Mesenchymal stem cell (in vitro differentiated cells and primary cell): Measurements from ENCODE around the gene MTPN.

Experiments
- DNase-seq: peaks from one replicate; pipeline ENCODE4 v3.0.0-alpha.2; 2013
- H2AFZ ChIP-seq: one replicate; pipeline ENCODE4 v1.6.1; 2013; ENCODE audit warnings: low read depth, mild to moderate bottlenecking, control low read depth, inconsistent platforms, low read length, moderate library complexity
- H2AK5ac ChIP-seq: 2 replicates; pipeline ENCODE4 v1.6.1; 2013; ENCODE audit warnings: low read length, moderate library complexity, mild to moderate bottlenecking, inconsistent platforms; ENCODE audit not compliant: severe bottlenecking
- H2BK120ac ChIP-seq: one replicate; pipeline ENCODE4 v1.6.1; 2013; ENCODE audit warnings: low read depth, mild to moderate bottlenecking, inconsistent platforms, low read length, moderate library complexity
- H2BK12ac ChIP-seq, 2 experiments: one replicate each; pipeline ENCODE4 v1.6.1; 2013; ENCODE audit warnings: inconsistent platforms in 2 of 2, low read length in 2 of 2, mild to moderate bottlenecking in 2 of 2, moderate library complexity in 2 of 2, control low read depth in 1 of 2
- H2BK15ac ChIP-seq: one replicate; pipeline ENCODE4 v1.6.1; 2013; ENCODE audit warnings: mild to moderate bottlenecking, low read depth, inconsistent platforms; ENCODE audit not compliant: poor library complexity, severe bottlenecking
- H2BK5ac ChIP-seq: 2 replicates; pipeline ENCODE4 v1.6.1; 2013; ENCODE audit warnings: low read depth, mild to moderate bottlenecking, low read length, control low read depth, inconsistent platforms; ENCODE audit not compliant: poor library complexity, severe bottlenecking
- H3K14ac ChIP-seq, 2 experiments: one replicate each; pipeline ENCODE4 v1.6.1; 2013; ENCODE audit warnings: inconsistent platforms in 2 of 2, low read length in 2 of 2, control low read depth in 1 of 2, mild to moderate bottlenecking in 1 of 2, moderate library complexity in 1 of 2
- H3K18ac ChIP-seq, 2 experiments: one replicate each; pipeline ENCODE4 v1.6.1; 2013; ENCODE audit warnings: inconsistent platforms in 2 of 2, low read length in 2 of 2, control low read depth in 1 of 2, low read depth in 1 of 2, mild to moderate bottlenecking in 1 of 2
- H3K23ac ChIP-seq, 2 experiments: one replicate each; pipeline ENCODE4 v1.6.1; 2013; ENCODE audit warnings: inconsistent platforms in 2 of 2, low read length in 2 of 2, mild to moderate bottlenecking in 2 of 2, moderate library complexity in 2 of 2, control low read depth in 1 of 2
- H3K27ac ChIP-seq: 2 replicates; pipeline ENCODE4 v1.5.1; 2013; ENCODE audit warnings: mild to moderate bottlenecking, moderate library complexity, low read length, control low read depth, inconsistent platforms; ENCODE audit not compliant: poor library complexity, severe bottlenecking
- H3K27me3 ChIP-seq, 2 experiments: 2 replicates each; pipeline versions ENCODE4 v1.6.1 to v1.7.0; 2013; ENCODE audit warnings: low read length in 2 of 2, mild to moderate bottlenecking in 2 of 2, moderate library complexity in 2 of 2, control low read depth in 1 of 2, inconsistent platforms in 1 of 2; ENCODE audit not compliant: control insufficient read depth in 1 of 2, insufficient read depth in 1 of 2
- H3K36me3 ChIP-seq, 2 experiments: 2 replicates each; pipeline versions ENCODE4 v1.6.1 to v1.7.0; 2013; ENCODE audit warnings: low read length in 2 of 2, control low read depth in 1 of 2, inconsistent platforms in 1 of 2, low read depth in 1 of 2, mild to moderate bottlenecking in 1 of 2; ENCODE audit not compliant: insufficient read depth in 2 of 2, control insufficient read depth in 1 of 2
- H3K4ac ChIP-seq, 2 experiments: one replicate each; pipeline ENCODE4 v1.6.1; 2013; ENCODE audit warnings: inconsistent platforms in 2 of 2, low read length in 2 of 2, mild to moderate bottlenecking in 2 of 2, moderate library complexity in 2 of 2, control low read depth in 1 of 2, low read depth in 1 of 2
- H3K4me1 ChIP-seq: 2 replicates; pipeline ENCODE4 v1.6.1; 2013; ENCODE audit warnings: low read depth, low read length, control low read depth; ENCODE audit not compliant: control insufficient read depth, insufficient read depth
- H3K4me2 ChIP-seq: 2 replicates; pipeline ENCODE4 v1.6.1; 2013; ENCODE audit warnings: low read length, mild to moderate bottlenecking, inconsistent platforms; ENCODE audit not compliant: poor library complexity, severe bottlenecking
- H3K4me3 ChIP-seq, 2 experiments: 2 replicates each; pipeline versions ENCODE4 v1.5.1 to v1.7.0; 2013; ENCODE audit warnings: low read length in 2 of 2, mild to moderate bottlenecking in 2 of 2, control low read depth in 1 of 2, low read depth in 1 of 2; ENCODE audit not compliant: insufficient read depth in 1 of 2
- H3K79me1 ChIP-seq: replicated peaks from 2 replicates; pipeline ENCODE4 v1.6.1; 2013; ENCODE audit warnings: mild to moderate bottlenecking, control low read depth, low read length, inconsistent platforms; ENCODE audit not compliant: poor library complexity, severe bottlenecking
- H3K9ac ChIP-seq: 2 replicates; pipeline ENCODE4 v1.7.0; 2013; ENCODE audit warnings: mild to moderate bottlenecking, low read length, moderate library complexity
- H3K9me3 ChIP-seq: 2 replicates; pipeline ENCODE4 v1.7.0; 2013; ENCODE audit warnings: mild to moderate bottlenecking, low read length; ENCODE audit not compliant: control insufficient read depth
- H4K8ac ChIP-seq: one replicate; pipeline ENCODE4 v1.6.1; 2013; ENCODE audit warnings: inconsistent platforms, mild to moderate bottlenecking, low read length, moderate library complexity
- H4K91ac ChIP-seq: one replicate; pipeline ENCODE4 v1.6.1; 2013; ENCODE audit warnings: mild to moderate bottlenecking, low read length, inconsistent platforms
- WGBS: methylation state at CpG from one replicate; pipeline ENCODE4 v1.1.7; 2013; ENCODE audit warnings: mixed read lengths; 5-methylcytosine and 5-hydroxymethylcytosine counted together

MTPN gene

GRCh38 chr7:136018104-136018503, 40.9 kb upstream of the MTPN start:
- Histone ChIP-seq H3K27me3 (no peaks in the 10 kb centered on the region), H3K36me3 (no peaks in the 10 kb centered on the region), H3K9me3 (no peaks in the 10 kb centered on the region), H4K91ac (no peak overlapping the region), H2AFZ (no peak overlapping the region), H2BK15ac (no peak overlapping the region), H2BK120ac (no peak overlapping the region), H3K4me1 (no peaks in the 10 kb centered on the region), H3K23ac (no peak overlapping the region), H3K4me3 (no peak overlapping the region), H3K79me1 (no peaks in the 10 kb centered on the region), H3K18ac (no peak overlapping the region), H3K4me2 (no peak overlapping the region), H3K9ac (no peak overlapping the region), H3K4ac (no peak overlapping the region), H3K14ac (no peak overlapping the region), H4K8ac (no peak overlapping the region), H2BK12ac (no peak overlapping the region), H3K27ac (no peak overlapping the region), H2AK5ac (no peak overlapping the region), H2BK5ac (no peak overlapping the region)
- no peak for DNase-seq
- WGBS, result 93% methylated on average over 2 of the region's 2 CpGs

DNA sequence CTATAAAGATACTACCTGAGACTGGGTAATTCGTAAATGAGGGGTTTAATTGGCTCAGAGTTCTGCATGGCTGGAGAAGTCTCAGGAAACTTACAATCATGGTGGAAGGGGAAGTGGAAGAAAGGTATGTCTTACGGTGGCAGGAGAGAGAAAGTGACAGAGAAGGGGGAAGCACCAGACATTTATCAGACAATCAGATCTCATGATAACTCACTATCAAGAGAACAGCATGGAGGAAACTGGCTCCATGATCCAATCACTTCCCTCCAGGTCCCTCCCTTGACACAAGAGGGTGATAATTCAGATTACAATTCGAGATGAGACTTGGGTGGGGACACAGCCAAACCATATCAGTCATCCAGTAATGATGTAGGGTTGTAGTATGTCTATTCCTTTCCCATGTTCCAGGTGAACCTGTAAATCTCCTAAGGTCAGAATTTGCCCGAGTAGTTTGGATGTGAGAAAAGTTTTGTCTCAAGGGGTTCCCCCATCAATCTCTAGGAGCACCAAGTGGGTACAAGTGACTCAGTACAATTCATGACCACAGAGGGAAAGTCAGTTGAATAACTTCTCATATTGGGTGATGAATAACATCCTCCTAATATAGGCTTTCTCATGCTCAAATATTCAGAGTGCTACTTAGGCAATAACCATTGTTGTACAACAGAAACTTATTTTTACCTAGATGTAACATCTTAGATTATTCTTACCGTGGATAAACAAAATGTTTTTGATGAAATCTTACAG, 39.7 kb upstream of the MTPN start:
- no peak overlapping the region for H3K14ac ChIP-seq
- no peak overlapping the region for H3K4me3 ChIP-seq
- H4K91ac ChIP-seq, result no peak overlapping the region
- H3K18ac ChIP-seq, result no peak overlapping the region
- H2BK120ac ChIP-seq, result no peak overlapping the region
- H2BK15ac ChIP-seq, result no peak overlapping the region
- H3K4me2 ChIP-seq, result no peak overlapping the region
- H4K8ac ChIP-seq, result no peak overlapping the region
- no peaks in the 10 kb centered on the region for H3K4me1 ChIP-seq
- H2BK5ac ChIP-seq, result no peak overlapping the region
- H2BK12ac ChIP-seq, result no peak overlapping the region
- no peaks in the 10 kb centered on the region for H3K79me1 ChIP-seq
- H3K4ac ChIP-seq, result no peak overlapping the region
- no peak for DNase-seq
- H3K36me3 ChIP-seq, result no peaks in the 10 kb centered on the region
- no peak overlapping the region for H3K9ac ChIP-seq
- H3K9me3 ChIP-seq, result no peaks in the 10 kb centered on the region
- H3K23ac ChIP-seq, result no peak overlapping the region
- no peaks in the 10 kb centered on the region for H3K27me3 ChIP-seq
- WGBS, result 75% methylated on average over 2 of the region's 5 CpGs
- H2AK5ac ChIP-seq, result no peak overlapping the region
- no peak overlapping the region for H2AFZ ChIP-seq
- H3K27ac ChIP-seq, result no peak overlapping the region

- Histone ChIP-seq H3K14ac (no peak overlapping the region), H3K4ac (no peak overlapping the region), H4K8ac (no peak overlapping the region), H2BK12ac (no peak overlapping the region), H3K4me1 (no peaks in the 10 kb centered on the region), H3K23ac (no peak overlapping the region), H2BK15ac (no peak overlapping the region), H2AK5ac (no peak overlapping the region), H3K79me1 (no peaks in the 10 kb centered on the region), H3K9ac (no peak overlapping the region), H2BK5ac (no peak overlapping the region), H2BK120ac (no peak overlapping the region), H3K27ac (no peak overlapping the region), H4K91ac (no peak overlapping the region), H3K18ac (no peak overlapping the region), H3K27me3 (peaks cover 0 to 6% of the 10 kb centered on the region in 2 experiments), H3K9me3 (no peaks in the 10 kb centered on the region), H3K36me3 (no peaks in the 10 kb centered on the region), H2AFZ (no peak overlapping the region), H3K4me3 (no peak overlapping the region), H3K4me2 (no peak overlapping the region)
- 0% methylated on average over 1 of the region's 1 CpG for WGBS
- no peak for DNase-seq
Observed at GRCh38 chr7:136015638-136016037, 38.5 kb upstream of the MTPN start.

DNA sequence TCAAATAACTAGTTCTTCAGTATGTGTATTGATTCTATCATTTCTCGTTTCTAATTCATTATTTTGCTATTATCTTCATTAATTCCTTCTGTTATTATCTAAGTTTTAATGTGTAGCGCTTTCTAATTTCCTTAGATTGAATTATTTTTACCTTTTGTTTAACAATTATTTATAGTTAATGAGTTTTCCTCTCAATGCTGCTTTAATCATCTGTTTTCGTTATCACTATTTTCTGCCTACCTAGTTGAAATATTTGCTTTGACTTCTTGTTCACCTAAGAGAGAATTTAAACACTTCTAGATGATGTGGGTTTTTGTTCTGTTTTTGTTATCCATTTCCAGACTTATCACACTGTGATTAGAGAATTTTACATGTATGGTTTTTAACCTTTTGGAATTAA, 37.5 kb upstream of the MTPN start:
- no peak overlapping the region for H3K4me2 ChIP-seq
- H2BK5ac ChIP-seq, result no peak overlapping the region
- no CpG with 5 or more reads among the region's 3 CpGs for WGBS

More for the DNA sequence above, 37.5 kb upstream of the MTPN start:
- H2AK5ac ChIP-seq, result no peak overlapping the region
- no peaks in the 10 kb centered on the region for H3K4me1 ChIP-seq
- H3K9ac ChIP-seq, result no peak overlapping the region
- H4K91ac ChIP-seq, result no peak overlapping the region
- no peak overlapping the region for H3K14ac ChIP-seq
- H2BK12ac ChIP-seq, result no peak overlapping the region
- H3K23ac ChIP-seq, result no peak overlapping the region
- no peak overlapping the region for H3K18ac ChIP-seq
- H3K27me3 ChIP-seq, result peaks cover 0 to 7% of the 10 kb centered on the region in 2 experiments
- no peak overlapping the region for H4K8ac ChIP-seq
- H2BK120ac ChIP-seq, result no peak overlapping the region
- no peak overlapping the region for H3K4me3 ChIP-seq
- H3K9me3 ChIP-seq, result no peaks in the 10 kb centered on the region
- H3K27ac ChIP-seq, result no peak overlapping the region
- H3K4ac ChIP-seq, result no peak overlapping the region
- H3K79me1 ChIP-seq, result no peaks in the 10 kb centered on the region
- no peak for DNase-seq
- H3K36me3 ChIP-seq, result no peaks in the 10 kb centered on the region
- no peak overlapping the region for H2AFZ ChIP-seq
- no peak overlapping the region for H2BK15ac ChIP-seq
